OCI-LY7 (cell line): ENCODE results near the gene IPO13. TPM values are rescaled to one million over a fixed set of nuclear protein-coding genes. Genes with fewer than 3 reads are reported as not detected.

Experiments
- BruUV-seq: library from RNA; stranded (reverse); fragments of 400-500 nt; replicated peaks from 2 replicates; lab custom pipeline; 2021; lab: Mats Ljungman, UMichigan
- CTCF ChIA-PET: fragments of 300-600 bp; sonication (Branson Sonifier 250); formaldehyde crosslinking; loops from one replicate; lab custom pipeline; 2022; ENCODE audit warnings: antibody characterized with exemption; ENCODE audit not compliant: unreplicated experiment; lab: Charles Lee
- POLR2A ChIA-PET: fragments of 300-600 bp; sonication (Branson Sonifier 250); formaldehyde crosslinking; loops from one replicate; lab custom pipeline; 2022; ENCODE audit warnings: antibody characterized with exemption; lab: Charles Lee
- DNase-seq: peaks from one replicate; pipeline ENCODE4 v3.0.0-alpha.2; 2015; ENCODE audit warnings: low spot score
- H2AFZ ChIP-seq: fragments of 200-600 bp; sonication (generic), shearing (Covaris generic); 2 replicates; pipeline ENCODE4 v1.6.1; 2014; ENCODE audit warnings: mild to moderate bottlenecking, antibody characterized with exemption, low read length, moderate library complexity
- H3K27ac ChIP-seq: fragments of 200-600 bp; sonication (generic); 2 replicates; pipeline ENCODE4 v1.5.1; 2014; ENCODE audit warnings: mixed run types, low read depth, mild to moderate bottlenecking, moderate library complexity, low read length, inconsistent platforms; ENCODE audit not compliant: poor library complexity, severe bottlenecking
- H3K36me3 ChIP-seq: fragments of 200-600 bp; sonication (generic); 2 replicates; pipeline ENCODE4 v1.6.1; 2014; ENCODE audit warnings: mild to moderate bottlenecking, antibody characterized with exemption, low read length, moderate library complexity, mixed read lengths; ENCODE audit not compliant: insufficient read depth
- H3K4me1 ChIP-seq: fragments of 200-600 bp; sonication (generic); 2 replicates; pipeline ENCODE4 v1.5.1; 2014; ENCODE audit warnings: mild to moderate bottlenecking, low read length; ENCODE audit not compliant: insufficient read depth, poor library complexity, severe bottlenecking
- H3K4me2 ChIP-seq: fragments of 200-600 bp; sonication (generic); 2 replicates; pipeline ENCODE4 v1.6.1; 2014; ENCODE audit warnings: mild to moderate bottlenecking, low read length
- H3K4me3 ChIP-seq: fragments of 200-600 bp; sonication (generic); 2 replicates; pipeline ENCODE4 v1.5.1; 2014; ENCODE audit warnings: mild to moderate bottlenecking, low read depth, low read length; ENCODE audit not compliant: poor library complexity, severe bottlenecking
- H3K79me2 ChIP-seq: fragments of 200-600 bp; sonication (generic); 2 replicates; pipeline ENCODE4 v1.6.1; 2016; ENCODE audit warnings: low read depth, mild to moderate bottlenecking, low read length, moderate library complexity, mixed read lengths; ENCODE audit not compliant: insufficient read depth
- H3K9me2 ChIP-seq: fragments of 200-600 bp; sonication (generic); 2 replicates; pipeline ENCODE4 v1.6.1; 2016; ENCODE audit warnings: mild to moderate bottlenecking, low read length, mixed read lengths; ENCODE audit not compliant: insufficient read depth
- H3K9me3 ChIP-seq: fragments of 200-600 bp; sonication (generic); 2 replicates; pipeline ENCODE4 v1.6.1; 2014; ENCODE audit warnings: mild to moderate bottlenecking, mixed run types, low read length, mixed read lengths
- H4K20me1 ChIP-seq: fragments of 200-600 bp; sonication (generic); 2 replicates; pipeline ENCODE4 v1.6.1; 2014; ENCODE audit warnings: mild to moderate bottlenecking, antibody characterized with exemption, low read length, moderate library complexity, mixed read lengths; ENCODE audit not compliant: insufficient read depth
- EZH2phosphoT487 ChIP-seq: fragments of 200-600 bp; sonication (generic); IDR thresholded peaks from 2 replicates; pipeline ENCODE4 v1.6.1; 2018; ENCODE audit warnings: low read depth, borderline replicate concordance, mild to moderate bottlenecking, mixed run types, antibody characterized with exemption, low read length, moderate library complexity, mixed read lengths
- intact Hi-C: fragments of 100-400 bp; cut with micrococcal nuclease; formaldehyde crosslinking; loops from one replicate; pipeline ENCODE4 v1.10.0; 2022; ENCODE audit not compliant: unreplicated experiment
- total RNA-seq, 2 experiments: library from RNA; depleted of rRNA in 1 of 2; stranded (reverse); fragments of >200 nt in 1 of 2; shearing (Covaris generic) in 1 of 2; gene quantifications; 2 replicates each; pipeline ENCODE4 v1.2.3, GENCODE V29; 2014 to 2022
- TF ChIP-seq, protein P1 (sequence below): fragments of 200-600 bp; sonication (generic); conservative IDR thresholded peaks from 2 replicates; pipeline ENCODE4 v1.5.1; 2014; ENCODE audit warnings: mild to moderate bottlenecking, antibody characterized with exemption, low read length, moderate library complexity, mixed read lengths

The IPO13 gene
- total RNA-seq, 2 experiments from 2014 or later, result 17.8 to 24.1 TPM

DNA sequence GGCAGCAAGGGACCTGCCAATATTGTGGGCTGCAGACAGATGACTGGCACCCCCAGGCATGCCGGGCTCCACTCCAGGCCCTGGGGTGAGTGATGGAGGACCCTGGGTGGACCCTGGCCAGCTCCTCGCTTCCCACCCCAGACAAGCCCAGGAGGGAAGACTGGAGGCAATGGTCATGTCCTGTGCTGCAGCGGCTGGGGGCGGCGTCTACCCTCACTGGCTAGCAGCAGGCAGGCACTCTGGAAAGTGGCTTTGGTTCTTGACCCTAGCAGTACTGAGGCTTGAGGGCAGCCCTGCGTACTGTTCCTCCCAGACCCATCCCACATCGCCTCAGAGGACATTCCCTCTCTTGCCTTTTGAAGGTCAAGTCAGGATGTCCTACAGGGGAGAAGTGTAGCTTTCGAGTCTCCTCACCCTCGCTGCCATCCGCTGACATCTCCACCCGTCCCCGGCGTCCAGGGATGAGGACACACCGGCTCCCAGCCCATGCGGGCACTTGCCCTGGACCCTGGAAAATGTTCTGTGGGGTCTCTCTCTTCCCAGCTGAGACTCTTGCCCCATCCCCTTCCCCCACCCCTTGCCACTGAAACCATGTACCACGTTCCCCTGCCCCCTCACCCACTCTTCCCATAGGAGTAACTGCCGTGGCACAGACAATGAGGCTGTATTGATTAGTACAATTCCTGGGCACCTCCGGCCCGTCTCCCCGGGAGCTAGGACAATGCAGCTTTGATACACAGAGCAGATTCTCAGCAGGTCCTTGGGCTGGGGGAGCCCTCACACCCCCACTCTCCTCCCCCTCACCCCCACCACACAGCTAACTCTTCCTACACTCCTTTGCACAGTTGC, 69.5 kb downstream of the IPO13 start:
- H3K36me3 ChIP-seq, result no peaks in the 10 kb centered on the region
- H3K9me2 ChIP-seq, result no peaks in the 10 kb centered on the region
- BruUV-seq, result no TSS peak
- intact Hi-C loops, result no loop called here
- H3K9me3 ChIP-seq, result no peaks in the 10 kb centered on the region
- POLR2A ChIA-PET, result no interaction called here
- CTCF ChIA-PET, result interaction anchor here (0.6 kb wide), 1 partner anchor 26 kb away, joined by 4 read pairs; no protein-coding TSS in a partner anchor
- no peak overlapping the region for H2AFZ ChIP-seq
- no peak overlapping the region for H3K4me2 ChIP-seq
- H4K20me1 ChIP-seq, result no peaks in the 10 kb centered on the region
- H3K27ac ChIP-seq, result no peak overlapping the region
- no peak for TF ChIP-seq EZH2phosphoT487
- TF ChIP-seq, protein P1, sequence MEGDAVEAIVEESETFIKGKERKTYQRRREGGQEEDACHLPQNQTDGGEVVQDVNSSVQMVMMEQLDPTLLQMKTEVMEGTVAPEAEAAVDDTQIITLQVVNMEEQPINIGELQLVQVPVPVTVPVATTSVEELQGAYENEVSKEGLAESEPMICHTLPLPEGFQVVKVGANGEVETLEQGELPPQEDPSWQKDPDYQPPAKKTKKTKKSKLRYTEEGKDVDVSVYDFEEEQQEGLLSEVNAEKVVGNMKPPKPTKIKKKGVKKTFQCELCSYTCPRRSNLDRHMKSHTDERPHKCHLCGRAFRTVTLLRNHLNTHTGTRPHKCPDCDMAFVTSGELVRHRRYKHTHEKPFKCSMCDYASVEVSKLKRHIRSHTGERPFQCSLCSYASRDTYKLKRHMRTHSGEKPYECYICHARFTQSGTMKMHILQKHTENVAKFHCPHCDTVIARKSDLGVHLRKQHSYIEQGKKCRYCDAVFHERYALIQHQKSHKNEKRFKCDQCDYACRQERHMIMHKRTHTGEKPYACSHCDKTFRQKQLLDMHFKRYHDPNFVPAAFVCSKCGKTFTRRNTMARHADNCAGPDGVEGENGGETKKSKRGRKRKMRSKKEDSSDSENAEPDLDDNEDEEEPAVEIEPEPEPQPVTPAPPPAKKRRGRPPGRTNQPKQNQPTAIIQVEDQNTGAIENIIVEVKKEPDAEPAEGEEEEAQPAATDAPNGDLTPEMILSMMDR, result no peak
- DNase-seq, result no peak
- no peak overlapping the region for H3K4me3 ChIP-seq
- no peaks in the 10 kb centered on the region for H3K4me1 ChIP-seq
- H3K79me2 ChIP-seq, result no peaks in the 10 kb centered on the region

DNA sequence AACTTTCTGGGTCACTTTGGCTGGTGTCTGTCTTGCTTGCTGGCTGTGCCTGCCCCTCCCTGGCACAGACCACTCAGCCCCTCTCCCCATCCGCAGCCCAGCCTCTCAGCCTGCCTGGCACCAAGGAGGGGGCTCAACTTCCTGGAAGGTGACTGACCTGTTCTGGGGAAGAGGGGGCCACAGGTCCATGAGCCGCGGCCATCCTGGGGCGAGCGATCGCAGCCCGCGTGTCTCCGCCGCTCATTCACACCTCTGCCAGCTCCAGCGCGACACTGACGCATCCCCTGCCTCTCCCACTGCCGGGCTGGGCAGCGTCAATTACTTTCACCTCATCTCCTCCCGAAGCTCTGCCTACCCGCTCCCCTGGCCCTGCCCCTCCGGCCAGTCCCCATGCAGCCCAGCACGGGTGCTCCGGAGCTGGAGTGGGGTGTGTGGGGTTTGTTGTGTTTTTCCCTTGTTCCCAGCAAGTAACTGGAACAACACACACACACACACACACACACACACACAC, 70.2 kb downstream of the IPO13 start:
- no TSS peak for BruUV-seq
- Histone ChIP-seq H3K9me2 (no peaks in the 10 kb centered on the region), H3K9me3 (no peaks in the 10 kb centered on the region), H3K36me3 (no peaks in the 10 kb centered on the region), H2AFZ (no peak overlapping the region), H3K4me2 (no peak overlapping the region), H3K27ac (no peak overlapping the region), H3K79me2 (no peaks in the 10 kb centered on the region), H3K4me1 (no peaks in the 10 kb centered on the region), H3K4me3 (no peak overlapping the region), H4K20me1 (no peaks in the 10 kb centered on the region)
- DNase-seq, result no peak
- ChIA-PET CTCF (interaction anchor here (0.6 kb wide), 1 partner anchor 26 kb away, joined by 4 read pairs; no protein-coding TSS in a partner anchor), POLR2A (no interaction called here)
- TF ChIP-seq, protein P1, result no peak
- TF ChIP-seq EZH2phosphoT487, result no peak
- intact Hi-C loops, result no loop called here

Other genes starting within 250 kb of the IPO13 start
- gene ST3GAL3, start 239.4 kb upstream of the IPO13 start, total RNA-seq (2014; rRNA removed; shearing (Covaris generic)), result 13.2 and 24.0 TPM in 2 replicates
- gene ST3GAL3, start 239.4 kb upstream of the IPO13 start, total RNA-seq (2022), result 45.0 and 52.0 TPM in 2 replicates
- 0.44 TPM in 1 of 2 replicates, not detected in the other for gene ARTN, start 13.1 kb upstream of the IPO13 start, total RNA-seq (2014; rRNA removed; shearing (Covaris generic))
- gene ARTN, start 13.1 kb upstream of the IPO13 start, total RNA-seq (2022), result 1.2 and 1.8 TPM in 2 replicates
- 42.1 and 45.6 TPM in 2 replicates for gene DPH2, start 23.1 kb downstream of the IPO13 start, total RNA-seq (2014; rRNA removed; shearing (Covaris generic))
- 21.6 and 28.6 TPM in 2 replicates for gene DPH2, start 23.1 kb downstream of the IPO13 start, total RNA-seq (2022)
- gene ATP6V0B, start 28.0 kb downstream of the IPO13 start, total RNA-seq (2014; rRNA removed; shearing (Covaris generic)), result 62.0 and 97.1 TPM in 2 replicates
- gene ATP6V0B, start 28.0 kb downstream of the IPO13 start, total RNA-seq (2022), result 58.9 and 68.4 TPM in 2 replicates
- 1.4 and 1.9 TPM in 2 replicates for gene B4GALT2, start 32.3 kb downstream of the IPO13 start, total RNA-seq (2014; rRNA removed; shearing (Covaris generic))
- 0.57 and 0.65 TPM in 2 replicates for gene B4GALT2, start 32.3 kb downstream of the IPO13 start, total RNA-seq (2022)
- gene CCDC24, start 44.6 kb downstream of the IPO13 start, total RNA-seq (2014; rRNA removed; shearing (Covaris generic)), result 1.9 and 8.9 TPM in 2 replicates
- gene CCDC24, start 44.6 kb downstream of the IPO13 start, total RNA-seq (2022), result 4.6 and 9.2 TPM in 2 replicates
- gene SLC6A9, start 84.5 kb downstream of the IPO13 start, total RNA-seq (2014; rRNA removed; shearing (Covaris generic)), result 7.0 and 8.2 TPM in 2 replicates
- gene SLC6A9, start 84.5 kb downstream of the IPO13 start, total RNA-seq (2022), result 21.8 and 22.4 TPM in 2 replicates
- not detected in 2 replicates for gene KLF17, start 171.9 kb downstream of the IPO13 start, total RNA-seq (2014; rRNA removed; shearing (Covaris generic))
- not detected in 2 replicates for gene KLF17, start 171.9 kb downstream of the IPO13 start, total RNA-seq (2022)
- gene KLF18, start 194.7 kb downstream of the IPO13 start, total RNA-seq (2014; rRNA removed; shearing (Covaris generic)), result not detected in 2 replicates
- gene KLF18, start 194.7 kb downstream of the IPO13 start, total RNA-seq (2022), result not detected in 2 replicates